Transverse colon (tissue), 4 donors: Measurements from ENCODE around the gene KIZ. TPM values are rescaled to one million over a fixed set of nuclear protein-coding genes. Genes with fewer than 3 reads are reported as not detected.

Experiments
- DNase-seq: peaks from one replicate; pipeline ENCODE4 v3.0.0-alpha.2; 2019
- H3K27ac ChIP-seq, 4 donors: fragments of 200-600 bp; sonication (generic); 2 replicates each; pipeline ENCODE4 v1.5.1; 2016 to 2018; ENCODE audit warnings: inconsistent platforms in 4 of 4
- H3K27me3 ChIP-seq: fragments of 200-600 bp; sonication (generic); 2 replicates; pipeline ENCODE4 v1.5.1; 2017; ENCODE audit warnings: inconsistent platforms
- H3K36me3 ChIP-seq, 4 donors: fragments of 200-600 bp; sonication (generic); 2 replicates each; pipeline ENCODE4 v1.5.1; 2017 to 2019; ENCODE audit warnings: inconsistent platforms in 4 of 4
- H3K4me1 ChIP-seq, 4 donors: fragments of 200-600 bp; sonication (generic); 2 replicates each; pipeline ENCODE4 v1.5.1; 2017 to 2020; ENCODE audit warnings: inconsistent platforms in 4 of 4
- H3K4me3 ChIP-seq, 4 donors: fragments of 200-600 bp; sonication (generic); 1 replicate in 1 of 4; 2 replicates in 3 of 4; pipeline versions ENCODE4 v1.5.1 to v1.6.1; 2017 to 2019; ENCODE audit warnings: inconsistent platforms in 4 of 4
- H3K9me3 ChIP-seq, 2 donors: fragments of 200-600 bp; sonication (generic); 2 replicates each; pipeline ENCODE4 v1.5.1; 2017 to 2019; ENCODE audit warnings: inconsistent platforms in 2 of 2
- CTCF ChIP-seq, 5 experiments: fragments of 200-600 bp in 3 of 5; fragments of 450-650 bp in 2 of 5; sonication (generic) in 3 of 5; IDR thresholded peaks; 1 replicate in 2 of 5; 2 replicates in 3 of 5; pipeline ENCODE4 v1.5.1; 2016 to 2017; ENCODE audit warnings: antibody characterized with exemption in 5 of 5, inconsistent platforms in 3 of 5, mild to moderate bottlenecking in 2 of 5, moderate library complexity in 1 of 5
- EP300 ChIP-seq: sonication (generic); formaldehyde crosslinking; IDR thresholded peaks from one replicate; pipeline ENCODE4 v1.6.1; 2017; ENCODE audit warnings: antibody characterized with exemption, low read depth
- POLR2A ChIP-seq: fragments of 450-650 bp; IDR thresholded peaks from one replicate; pipeline ENCODE4 v1.6.1; 2016; ENCODE audit warnings: antibody characterized with exemption, mild to moderate bottlenecking, moderate library complexity
- POLR2AphosphoS5 ChIP-seq, 3 donors: sonication (generic); formaldehyde crosslinking; IDR thresholded peaks; one replicate each; pipeline ENCODE4 v1.6.1; 2016; ENCODE audit warnings: antibody characterized with exemption in 3 of 3
- WGBS, 2 donors: methylation state at CpG; one replicate each; pipeline ENCODE4 v1.1.5; 2018; ENCODE audit warnings: low coverage in 1 of 2; 5-methylcytosine and 5-hydroxymethylcytosine counted together
- in situ Hi-C, 4 donors: fragments of 200-750 bp; cut with MboI; loops; one replicate each; pipeline versions ENCODE4 v1.15.0 to v1.15.1; 2017; ENCODE audit warnings: low sequenced_read_pairs in 3 of 4, low pct_ligation_motif_present in 1 of 4, low pct_unique_long_range_greater_than_20kb in 1 of 4
- intact Hi-C: fragments of 100-400 bp; cut with DNase I; formaldehyde crosslinking; loops from one replicate; pipeline ENCODE4 v1.15.1; 2023; ENCODE audit warnings: low total_unique reads
- total RNA-seq, 4 donors: library from RNA; depleted of rRNA; stranded (reverse); fragments of >200 nt; gene quantifications; one replicate each; pipeline ENCODE4 v1.1.0, GENCODE V29; 2016

KIZ gene
- total RNA-seq, 4 donors from 2014 or later, result 24.3 to 95.9 (median 36.9) TPM

- no peaks in the 10 kb centered on the region for H3K4me1 ChIP-seq
- no peaks in the 10 kb centered on the region for H3K36me3 ChIP-seq
- H3K9me3 ChIP-seq, result no peaks in the 10 kb centered on the region
- intact Hi-C loops, result no loop called here
- in situ Hi-C loops, result no loop called here
- WGBS, 2 donors, result 82 to 94% methylated on average over 2 of the region's 2 CpGs
- H3K27ac ChIP-seq, result no peak overlapping the region
- H3K27me3 ChIP-seq, result no peaks in the 10 kb centered on the region
- TF ChIP-seq EP300 (no peak), POLR2AphosphoS5 (IDR thresholded peaks at IDR 0.05) (no peak), CTCF (IDR thresholded peaks at IDR 0.05) (no peak), POLR2A (no peak)
- no peak for DNase-seq
- H3K4me3 ChIP-seq, result no peak overlapping the region
These were observed 136.9 kb downstream of the KIZ start for GRCh38 chr20:21262812-21263211.

GRCh38 chr20:21265261-21266190, 139.6 kb downstream of the KIZ start:
- WGBS, 2 donors, result 69 to 78% methylated on average over 4 to 15 of the region's 15 CpGs
- no peak for DNase-seq
- intact Hi-C loops (no loop called here), in situ Hi-C loops (no loop called here)
- Histone ChIP-seq H3K27me3 (no peaks in the 10 kb centered on the region), H3K27ac (no peak overlapping the region), H3K4me1 (no peaks in the 10 kb centered on the region), H3K4me3 (no peak overlapping the region), H3K36me3 (no peaks in the 10 kb centered on the region), H3K9me3 (no peaks in the 10 kb centered on the region)
- no peak for TF ChIP-seq CTCF (IDR thresholded peaks at IDR 0.05)

GRCh38 chr20:21266191-21266536, 140.3 kb downstream of the KIZ start:
- Histone ChIP-seq H3K9me3 (no peaks in the 10 kb centered on the region), H3K27ac (no peak overlapping the region), H3K4me3 (no peak overlapping the region), H3K27me3 (no peaks in the 10 kb centered on the region), H3K4me1 (no peaks in the 10 kb centered on the region), H3K36me3 (no peaks in the 10 kb centered on the region)
- in situ Hi-C loops (no loop called here), intact Hi-C loops (no loop called here)
- no peak for TF ChIP-seq CTCF (IDR thresholded peaks at IDR 0.05)
- no peak for TF ChIP-seq POLR2A
- no peak for TF ChIP-seq POLR2AphosphoS5 (IDR thresholded peaks at IDR 0.05)
- no peak for TF ChIP-seq EP300
- 95% methylated on average over 4 of the region's 5 CpGs; no CpG with 5 or more reads in 1 of the 2 donors for WGBS, 2 donors
- no peak for DNase-seq

- no peaks in the 10 kb centered on the region for H3K27me3 ChIP-seq
- no peaks in the 10 kb centered on the region for H3K9me3 ChIP-seq
- TF ChIP-seq POLR2A (no peak), CTCF (IDR thresholded peaks at IDR 0.05) (no peak), EP300 (no peak), POLR2AphosphoS5 (IDR thresholded peaks at IDR 0.05) (no peak)
- WGBS, 2 donors, result 52 to 71% methylated on average over 1 to 2 of the region's 2 CpGs
- H3K36me3 ChIP-seq, result no peaks in the 10 kb centered on the region
- H3K4me1 ChIP-seq, result peaks cover 0 to 9% (median under 1%) of the 10 kb centered on the region in 4 donors
- intact Hi-C loops, result no loop called here
- no peak overlapping the region for H3K27ac ChIP-seq
- in situ Hi-C loops, result no loop called here
- DNase-seq, result no peak
- no peak overlapping the region for H3K4me3 ChIP-seq
These were observed 143.9 kb downstream of the KIZ start for GRCh38 chr20:21269772-21270171.
